HG03565 (cell line): Measurements from ENCODE around the gene TXNL4A.

Source experiments
- ATAC-seq: cut with Tn5 transposase; IDR thresholded peaks from one replicate; pipeline ENCODE4 v1.9.1; 2021; ENCODE audit warnings: mild to moderate bottlenecking, moderate library complexity; ENCODE audit not compliant: unreplicated experiment

TXNL4A gene

GRCh38 chr18:79921984-79922965, 66.1 kb downstream of the TXNL4A start:
- no peak for ATAC-seq
